GM21390 (cell line): ENCODE measurements around the gene GNB5.
"Not testable (repeated sequence)": the region's sequence is repeated elsewhere in the genome, so short reads cannot be mapped to it uniquely, and the experiment has no call there.

Experiments used
- ATAC-seq: cut with Tn5 transposase; IDR thresholded peaks from one replicate; pipeline ENCODE4 v1.9.1; 2021; ENCODE audit not compliant: unreplicated experiment

Gene GNB5

DNA sequence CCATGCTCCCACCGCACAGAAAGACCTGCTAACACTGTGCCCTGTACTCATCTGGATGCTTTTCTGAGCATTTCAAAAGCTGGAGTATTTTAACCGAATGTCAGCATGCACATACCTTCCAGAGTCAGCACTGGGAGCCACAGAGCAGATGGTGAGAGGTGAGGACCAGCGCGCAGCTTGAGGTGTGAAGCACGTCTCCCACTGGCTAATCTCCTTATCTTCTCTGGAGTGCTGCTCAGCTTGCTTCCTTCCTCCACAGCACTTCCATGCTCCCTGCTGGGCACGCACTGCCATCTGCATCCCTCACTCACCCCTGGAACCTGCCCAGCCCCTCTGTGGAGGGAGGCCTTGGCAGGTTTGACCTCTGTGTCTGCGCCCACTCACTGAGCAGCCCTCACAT lies at the start of gene GNB5:
TSS of gene GNB5 (minus strand) at position 186 of the 400 bp plus-strand sequence. CDS start 6,716 bp downstream, outside the sequence.
- ATAC-seq, result no peak

DNA sequence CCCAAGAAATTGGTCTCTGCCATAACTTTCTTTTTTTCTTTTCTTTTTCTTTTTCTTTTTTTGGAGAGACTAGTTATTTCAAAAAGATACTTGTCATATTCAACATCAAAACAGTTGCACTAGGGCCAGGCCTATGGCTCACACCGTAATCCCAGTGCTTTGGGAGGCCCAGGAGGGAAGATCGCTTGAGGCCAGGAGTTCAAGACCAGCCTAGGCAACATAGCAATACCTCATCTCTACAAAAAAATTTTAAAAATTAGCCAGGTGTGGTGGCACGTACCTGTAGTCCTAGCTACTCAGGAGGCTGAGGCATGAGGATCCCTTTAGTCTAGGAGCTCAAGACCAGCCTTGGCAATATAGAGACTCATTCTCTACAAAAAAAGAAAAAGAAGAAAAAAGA lies 49.0 kb upstream of the GNB5 start:
- ATAC-seq, result no peak

DNA sequence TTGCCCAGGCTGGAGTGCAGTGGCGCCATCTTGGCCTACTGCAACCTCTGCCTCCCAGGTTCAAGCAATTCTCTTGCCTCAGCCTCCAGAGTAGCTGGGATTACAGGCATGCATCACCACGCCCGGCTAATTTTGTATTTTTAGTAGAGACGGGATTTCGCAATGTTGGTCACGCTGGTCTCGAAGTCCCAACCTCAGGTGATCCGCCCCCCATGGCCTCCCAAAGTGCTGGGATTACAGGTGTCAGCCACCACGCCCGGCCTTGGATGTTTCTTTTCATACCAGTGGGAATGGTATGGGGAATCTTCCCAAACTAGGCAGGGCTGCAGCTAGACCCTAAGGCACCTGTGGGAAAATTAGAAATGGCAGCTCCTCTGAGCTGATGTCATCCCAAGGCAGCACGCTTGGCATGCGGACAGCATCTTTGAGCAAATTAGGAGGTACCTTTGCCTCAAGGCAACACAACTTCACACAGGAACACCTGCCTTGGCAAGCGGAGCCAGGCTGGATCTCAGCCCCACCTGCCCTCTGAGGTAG lies 47.9 kb upstream of the GNB5 start:
- ATAC-seq, result not testable (repeated sequence)

DNA sequence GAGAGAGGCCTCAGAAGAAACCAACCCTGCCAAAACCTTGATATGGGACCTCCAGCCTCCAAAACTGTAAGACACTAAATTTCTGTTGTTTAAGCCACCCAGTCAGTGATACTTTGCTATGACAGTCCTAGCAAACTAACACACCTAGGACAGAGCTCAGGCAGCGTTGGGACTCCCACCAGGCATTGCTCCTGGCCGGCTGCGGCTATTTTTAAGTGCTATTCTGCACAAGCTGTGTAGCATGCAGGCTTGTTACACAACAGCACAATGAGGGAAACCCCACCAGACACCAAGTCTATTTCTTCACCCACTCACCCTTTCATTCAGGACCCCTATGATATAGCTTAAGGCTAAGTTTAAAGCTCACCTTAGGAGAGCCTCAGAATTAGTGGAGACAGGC lies 47.0 kb upstream of the GNB5 start:
- no peak for ATAC-seq

DNA sequence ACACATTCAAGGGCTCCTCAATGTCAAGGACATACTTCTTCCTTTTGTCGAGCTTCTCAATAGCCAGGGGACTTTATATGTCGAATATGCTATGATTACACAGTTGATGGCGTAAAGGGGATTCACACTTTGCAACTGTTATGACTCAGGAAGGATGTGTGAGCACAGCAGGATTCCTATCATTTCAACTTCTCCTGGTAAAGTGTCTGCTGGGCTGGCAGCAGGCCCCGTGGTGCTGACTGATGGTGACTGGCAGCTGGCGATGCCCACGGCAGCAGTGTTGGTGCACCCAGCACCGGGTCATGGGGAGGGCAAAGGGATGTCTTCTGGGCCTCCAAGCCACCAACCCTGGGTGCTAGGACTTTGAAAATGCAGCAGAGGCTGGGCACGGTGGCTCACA lies 44.8 kb upstream of the GNB5 start:
- ATAC-seq, result no peak

DNA sequence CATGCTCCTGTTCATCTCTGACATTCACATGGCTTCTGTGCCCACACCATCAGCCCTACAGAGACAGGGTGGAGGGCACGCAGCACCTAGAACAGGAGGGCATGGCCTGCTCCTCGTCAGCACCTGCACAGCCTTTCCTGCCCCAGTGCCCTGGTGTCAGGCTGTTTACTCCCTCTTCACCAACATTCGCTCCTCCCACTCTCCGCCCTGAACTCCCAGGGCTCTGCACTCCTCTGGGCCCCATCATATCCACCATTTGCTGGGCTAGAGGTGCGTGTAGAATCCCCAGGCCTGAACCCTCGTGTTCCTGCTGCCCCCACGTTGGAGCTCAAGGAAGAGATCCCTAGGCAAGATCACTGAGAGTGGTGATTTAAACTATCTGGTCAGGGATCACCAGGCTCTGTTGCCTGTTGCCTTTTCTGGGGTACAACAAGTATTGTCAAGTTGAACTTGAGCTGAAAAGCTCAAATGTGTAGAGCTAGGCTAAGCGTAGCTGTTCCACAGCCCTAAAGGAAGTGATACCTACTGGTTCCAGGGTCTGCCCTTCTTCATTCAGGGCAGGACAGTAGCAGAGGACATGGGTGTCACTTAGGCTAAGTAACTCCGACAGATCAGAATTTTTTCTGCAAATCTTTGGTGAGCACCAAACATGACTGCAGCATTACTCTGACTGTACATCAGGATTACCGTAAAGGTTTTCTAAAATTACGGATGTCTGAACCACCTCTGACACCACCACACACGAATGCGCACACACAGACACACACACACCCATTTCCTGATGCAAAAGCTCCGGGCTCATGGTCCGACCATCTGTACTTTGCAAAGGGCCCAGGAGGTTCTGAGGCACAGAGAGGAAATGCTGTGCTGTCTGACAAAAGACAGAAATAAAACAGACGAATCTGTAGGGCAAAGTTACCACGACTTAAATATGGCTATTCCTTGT lies 43.7 kb upstream of the GNB5 start:
- ATAC-seq, result peak; percentile 56

DNA sequence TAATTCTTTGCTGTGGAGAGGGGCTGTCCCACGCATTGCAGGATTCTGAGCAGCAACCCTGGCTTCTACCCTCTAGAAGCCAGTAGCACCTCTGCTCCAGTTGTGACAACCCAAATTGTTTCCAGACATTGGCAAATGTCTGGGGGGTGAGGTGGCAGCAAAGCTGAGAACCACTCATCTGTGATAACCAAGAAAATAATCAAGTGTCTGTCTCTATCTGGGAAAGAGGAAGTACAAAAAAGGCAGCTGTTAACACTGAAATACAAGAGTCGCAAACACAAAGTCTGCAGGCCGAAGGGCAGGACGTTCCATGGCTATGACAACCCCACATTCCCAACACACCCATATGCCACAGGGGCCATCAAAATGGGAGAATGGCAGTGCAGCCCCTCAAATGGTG lies 42.2 kb upstream of the GNB5 start:
- no peak for ATAC-seq

DNA sequence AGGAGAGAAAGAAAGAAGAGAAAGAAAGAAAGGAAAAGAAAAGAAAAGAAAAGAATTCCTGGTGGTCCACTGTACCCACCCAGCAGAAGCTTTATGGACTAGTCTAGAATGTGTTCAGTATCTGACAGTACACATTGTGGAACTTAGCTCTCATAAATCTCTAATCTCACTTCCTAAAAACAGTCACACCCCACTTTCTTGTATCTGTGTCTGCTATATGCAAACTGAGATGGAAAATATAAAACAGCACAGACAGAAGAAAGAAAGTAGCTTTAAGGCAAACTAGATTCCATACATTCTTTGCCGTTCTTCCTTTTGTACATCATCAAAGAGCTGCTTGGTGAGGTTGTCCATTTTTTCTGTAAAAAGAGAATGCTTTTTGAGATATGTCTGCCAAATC lies 41.1 kb upstream of the GNB5 start:
- peak; percentile 63 for ATAC-seq

DNA sequence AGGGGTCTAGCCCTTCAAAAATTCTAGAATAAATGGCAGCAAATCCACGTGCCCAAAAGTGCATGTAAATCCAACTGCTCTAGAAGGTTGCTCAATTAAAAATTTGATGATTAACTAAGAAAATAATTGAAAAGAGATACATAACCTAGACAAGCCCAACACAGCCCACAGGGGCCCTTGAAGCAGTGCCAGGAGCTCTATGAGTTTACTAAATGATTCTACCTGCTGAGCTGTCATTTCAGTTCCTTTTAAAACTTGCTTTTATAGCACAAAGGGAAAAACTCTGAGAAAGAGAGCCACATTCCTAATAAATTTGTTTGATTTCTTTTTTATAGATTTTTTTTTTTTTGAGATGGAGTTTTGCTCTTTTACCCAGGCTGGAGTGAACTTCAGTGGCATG lies 38.9 kb upstream of the GNB5 start:
- no peak for ATAC-seq

DNA sequence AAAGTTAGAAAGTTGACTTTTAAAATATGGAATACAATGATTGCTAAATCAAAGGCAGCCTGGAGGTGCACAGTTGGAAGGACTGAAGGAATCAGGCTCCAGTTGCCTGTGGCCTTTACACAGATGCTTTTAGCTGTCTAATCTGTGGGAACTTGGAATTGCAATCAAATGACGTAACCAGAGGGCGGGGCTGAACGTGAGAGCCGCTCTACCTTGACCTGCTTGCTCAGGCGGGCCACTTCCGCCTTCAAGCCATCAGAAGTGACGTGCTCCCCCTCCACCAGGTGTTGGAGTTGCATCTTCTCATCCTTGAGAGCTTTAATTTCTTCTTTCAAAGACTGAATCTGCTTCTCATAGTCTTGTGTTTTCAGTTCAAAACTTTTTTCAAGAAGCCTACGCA lies 37.7 kb upstream of the GNB5 start:
- ATAC-seq, result no peak

DNA sequence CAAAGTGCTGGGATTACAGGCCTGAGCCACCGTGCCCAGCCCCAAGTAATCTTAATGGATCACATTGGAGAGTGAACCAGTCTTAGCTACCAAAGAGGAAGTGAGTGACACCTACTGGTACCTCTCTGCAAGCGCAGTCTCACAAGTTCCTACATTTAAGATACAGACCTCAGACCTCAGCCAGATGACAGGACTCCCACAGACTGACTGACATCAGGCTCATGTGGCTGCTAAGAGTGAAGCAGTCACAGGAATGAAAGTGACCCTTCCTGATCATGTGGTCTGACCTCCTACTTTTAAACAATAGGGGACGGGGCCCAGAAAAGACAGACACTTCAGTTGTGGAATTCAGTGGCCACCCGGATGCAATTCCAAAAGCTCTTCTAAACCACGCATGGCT lies 36.3 kb upstream of the GNB5 start:
- ATAC-seq, result peak; percentile 67

DNA sequence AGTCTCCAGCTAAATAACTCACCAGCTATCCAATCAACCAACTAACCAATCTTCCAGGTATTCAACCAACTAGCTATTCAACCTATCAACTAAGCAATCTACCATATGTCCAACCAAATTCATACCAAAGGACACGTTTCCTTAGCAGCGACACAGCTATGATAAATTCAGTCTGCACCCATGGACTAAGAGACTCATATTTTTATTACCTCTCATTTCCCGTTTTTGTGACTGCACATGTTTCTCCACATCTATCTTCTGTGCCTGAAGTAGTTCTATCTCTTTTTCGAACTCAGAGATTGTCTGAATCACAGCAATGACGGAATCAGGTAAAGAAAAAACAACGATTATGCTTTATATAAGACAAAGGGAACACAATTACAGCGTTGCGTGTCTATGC lies 34.0 kb upstream of the GNB5 start:
- no peak for ATAC-seq

DNA sequence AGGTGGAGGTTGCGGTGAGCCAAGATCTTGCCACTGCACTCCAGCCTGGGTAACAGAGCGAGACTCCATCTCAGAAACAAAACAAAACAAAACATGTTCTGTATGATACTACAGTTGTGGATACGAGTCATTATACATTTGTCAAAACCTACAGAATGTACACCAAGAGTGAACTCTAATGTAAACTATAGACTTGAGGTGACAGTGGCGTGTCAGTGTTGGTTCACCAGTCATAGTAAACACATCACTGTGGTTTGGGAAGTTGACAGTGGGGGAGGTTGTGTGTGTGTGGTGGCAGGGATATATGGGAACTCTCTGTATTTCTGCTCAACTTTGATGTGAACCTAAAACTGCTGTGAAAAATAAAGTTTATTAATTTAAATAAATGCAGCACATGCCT lies 33.0 kb upstream of the GNB5 start:
- no peak for ATAC-seq

DNA sequence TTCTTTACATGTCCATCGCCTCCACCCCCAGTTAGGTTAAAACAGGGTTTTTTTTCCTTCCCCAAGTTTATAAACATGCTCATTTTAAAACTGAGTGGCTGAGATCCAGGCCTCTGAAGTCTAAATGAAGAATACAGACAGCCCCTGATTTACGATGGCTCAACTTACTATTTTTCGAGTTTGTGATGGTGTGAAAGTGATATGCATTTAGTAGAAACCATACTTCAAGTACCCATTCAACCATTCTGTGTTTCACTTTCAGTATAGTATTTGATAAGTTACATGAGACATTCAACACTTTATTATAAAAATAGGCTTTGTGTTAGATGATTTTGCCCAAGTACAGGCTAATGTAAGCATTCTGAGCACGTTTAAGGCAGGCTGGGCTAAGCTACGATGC lies 30.5 kb upstream of the GNB5 start:
- peak; percentile 62 for ATAC-seq

DNA sequence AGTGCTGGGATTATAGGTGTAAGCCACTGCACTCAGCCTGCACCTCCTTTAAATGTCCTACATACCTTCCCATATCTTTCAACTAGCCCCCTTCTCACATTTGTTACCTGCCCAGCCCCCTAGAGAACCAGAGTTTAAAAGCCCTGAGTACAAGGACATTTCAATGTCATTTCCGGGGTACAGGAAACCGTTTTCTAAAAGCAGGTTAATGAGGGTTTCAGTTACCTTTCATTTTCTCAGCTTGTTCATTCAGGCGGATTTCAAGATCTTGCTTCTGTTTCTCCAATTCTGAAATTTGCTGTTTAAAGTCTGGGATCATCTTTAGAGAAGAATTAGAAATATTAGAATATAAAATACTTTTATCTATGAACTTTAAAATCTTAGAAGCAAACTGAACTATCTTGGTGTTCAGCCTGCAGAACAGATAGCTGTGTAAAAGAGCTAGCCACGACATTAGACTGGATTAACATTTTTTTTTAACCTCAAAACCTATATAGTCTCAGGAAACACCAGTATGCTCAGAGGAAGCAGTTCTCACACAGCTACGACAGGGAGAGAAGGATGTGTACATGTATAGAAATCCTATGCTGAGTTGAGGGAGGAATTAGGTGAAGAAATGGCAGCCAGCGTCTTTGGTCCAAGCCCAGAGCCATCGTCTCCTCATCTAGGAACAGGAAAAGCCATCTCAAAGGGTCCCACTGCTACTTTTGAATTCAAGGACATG lies 29.9 kb upstream of the GNB5 start:
- ATAC-seq, result peak; percentile 17

DNA sequence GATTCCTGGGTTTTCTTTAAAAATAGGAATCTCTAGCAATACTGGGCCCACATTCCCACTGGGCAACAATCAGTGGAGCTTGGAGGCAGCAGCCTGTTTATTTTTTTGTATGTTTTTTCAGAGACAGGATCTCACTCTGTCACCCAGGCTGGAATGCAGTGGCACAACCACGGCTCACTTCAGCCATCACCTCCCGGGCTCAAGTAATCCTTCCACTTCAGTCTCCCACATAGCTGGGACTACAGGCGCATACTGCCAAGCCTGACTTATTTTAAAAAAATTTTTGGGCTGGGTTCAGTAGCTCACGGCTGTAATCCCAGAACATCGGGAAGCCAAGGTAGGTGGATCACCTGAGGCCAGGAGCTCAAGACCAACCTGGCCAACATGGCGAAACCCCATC lies 29.1 kb upstream of the GNB5 start:
- no peak for ATAC-seq

DNA sequence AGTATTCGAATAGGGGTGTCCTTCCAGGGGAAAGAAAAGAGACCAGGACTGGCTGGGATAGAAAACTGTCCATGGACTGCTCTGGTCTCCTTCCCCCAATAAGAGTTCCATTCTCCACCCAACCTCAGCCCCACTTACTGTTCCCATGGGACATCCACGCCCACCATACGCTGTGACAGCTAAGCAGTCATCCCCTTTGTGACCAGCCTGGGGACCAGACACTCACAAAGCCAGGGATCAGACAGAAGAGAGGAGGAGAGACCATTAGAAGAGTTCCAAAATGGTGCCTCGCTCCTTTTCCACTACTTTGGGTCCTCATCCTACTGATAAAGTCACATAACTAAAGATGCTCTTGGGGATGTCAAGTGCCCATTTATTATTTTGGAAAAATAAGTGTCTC lies 27.6 kb upstream of the GNB5 start:
- no peak for ATAC-seq

DNA sequence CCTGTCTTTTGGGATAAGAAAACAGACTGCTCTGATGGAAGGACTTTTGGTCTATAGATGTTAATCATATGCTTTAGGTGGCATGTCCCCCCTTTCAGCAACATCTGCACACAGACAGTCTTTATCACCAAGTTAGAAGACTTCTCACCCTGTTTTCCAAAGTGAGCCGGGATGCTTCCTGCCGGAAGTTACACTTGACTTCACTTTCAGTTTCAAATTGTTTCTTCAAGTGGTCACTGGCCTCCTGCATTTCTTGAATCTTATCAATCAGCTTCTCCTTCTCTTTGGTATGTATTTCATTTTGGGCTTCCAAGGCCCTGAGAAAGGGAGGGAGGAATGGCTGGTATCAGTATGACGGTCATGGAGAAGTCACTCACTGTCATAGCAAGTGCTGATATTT lies 27.2 kb upstream of the GNB5 start:
- ATAC-seq, result no peak

DNA sequence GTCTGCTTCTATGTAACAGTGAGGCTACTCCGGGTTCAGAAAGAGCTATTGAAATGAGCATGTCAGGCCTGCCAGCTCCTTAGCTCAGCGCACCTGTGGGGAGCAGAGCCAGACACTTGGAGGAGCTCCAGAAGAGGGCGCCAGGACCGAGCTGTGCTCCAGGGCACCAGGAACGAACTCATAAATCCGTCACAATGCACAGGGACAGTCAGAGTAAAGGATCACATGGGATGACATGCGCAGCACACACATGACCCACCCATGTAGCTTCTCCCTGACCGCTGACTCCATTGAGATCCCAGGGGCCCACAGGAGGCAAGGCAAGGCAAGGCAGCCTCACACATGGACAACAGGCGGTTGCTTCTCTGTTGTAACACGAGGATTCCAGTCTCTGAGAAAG lies 26.0 kb upstream of the GNB5 start:
- no peak for ATAC-seq

DNA sequence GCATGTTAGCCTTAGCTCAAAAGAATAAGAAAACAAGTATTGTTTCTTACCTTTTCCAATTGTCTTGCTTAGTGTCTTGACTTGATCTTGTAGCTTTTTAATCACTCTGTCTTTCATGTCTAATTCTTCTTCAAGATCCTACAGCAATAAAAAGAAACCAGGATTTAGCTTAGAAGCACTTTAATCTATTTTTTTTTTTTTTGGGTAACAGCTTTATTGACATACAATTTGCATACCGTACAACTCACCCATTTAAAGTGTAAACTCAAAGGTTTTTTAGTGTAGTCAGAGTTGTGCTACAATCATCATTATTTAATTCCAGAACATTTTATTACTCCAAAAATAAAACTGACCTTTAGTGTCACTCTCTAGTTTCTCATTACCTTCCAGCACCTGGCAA lies 23.4 kb upstream of the GNB5 start:
- no peak for ATAC-seq

DNA sequence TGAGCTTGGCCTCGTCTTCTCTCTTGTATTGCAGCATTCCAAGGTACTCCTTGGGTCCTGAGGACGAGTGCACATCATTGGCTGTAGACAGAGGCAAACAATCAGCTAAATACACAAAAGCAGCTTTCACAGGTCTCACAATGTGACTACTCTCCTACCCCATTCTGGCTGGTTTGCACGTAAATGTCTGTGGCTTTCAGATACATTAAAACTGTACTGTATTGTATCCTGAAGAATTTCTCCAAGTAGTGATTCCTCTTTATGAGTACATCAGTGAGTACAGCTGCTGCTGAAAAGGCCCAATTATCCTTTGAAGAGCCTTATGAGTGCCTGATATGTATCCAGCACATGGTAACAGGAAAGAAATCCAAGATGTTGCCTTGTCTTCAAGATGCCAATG lies 22.0 kb upstream of the GNB5 start:
- ATAC-seq, result no peak

DNA sequence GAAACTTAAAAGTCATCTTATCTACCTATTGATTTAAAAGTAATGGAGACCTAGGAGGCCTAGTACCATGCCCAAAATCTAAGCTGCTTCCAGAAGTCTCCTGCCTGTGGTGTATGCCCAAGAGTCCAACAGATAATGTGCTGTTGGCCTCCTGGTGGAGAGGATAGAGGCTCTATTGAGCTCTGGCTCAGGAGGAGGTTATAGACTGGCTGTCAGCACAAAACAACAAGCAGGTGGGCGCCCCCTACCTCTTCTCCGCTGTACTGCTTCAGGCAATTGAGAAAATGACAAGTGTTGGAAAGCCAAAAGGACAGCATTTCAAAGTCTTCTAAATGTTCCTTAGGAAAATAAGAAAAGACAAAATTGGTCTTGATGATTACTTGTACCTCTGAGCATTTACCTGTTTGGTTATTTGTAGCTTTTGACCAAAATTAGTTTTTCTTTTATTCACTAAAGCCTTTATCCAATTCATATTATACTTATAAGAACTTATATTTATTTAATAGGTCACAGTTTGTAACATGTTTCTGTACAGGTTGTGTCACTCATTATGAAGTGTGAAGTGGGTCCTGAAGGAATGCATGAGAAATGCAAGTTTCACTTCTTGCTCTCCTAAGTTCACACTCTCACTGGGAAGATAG lies 17.2 kb upstream of the GNB5 start:
- peak; percentile 80 for ATAC-seq
